Breast epithelium (tissue), 4 donors: ENCODE results near the gene TOP2B. TPM values are rescaled to one million over a fixed set of nuclear protein-coding genes. Genes with fewer than 3 reads are reported as not detected.

Experiments
- DNase-seq, 2 donors: peaks; one replicate each; pipeline ENCODE4 v3.0.0-alpha.2; 2019; ENCODE audit warnings: low spot score in 2 of 2
- H3K27ac ChIP-seq, 2 donors: fragments of 200-600 bp; sonication (generic) in 1 of 2; one replicate each; pipeline ENCODE4 v1.5.1; 2016 to 2019; ENCODE audit warnings: mild to moderate bottlenecking in 1 of 2
- H3K27me3 ChIP-seq, 2 donors: fragments of 200-600 bp; sonication (generic) in 1 of 2; one replicate each; pipeline versions ENCODE4 v1.5.1 to v1.6.0; 2017 to 2019; ENCODE audit warnings: control low read depth in 1 of 2, mild to moderate bottlenecking in 1 of 2
- H3K36me3 ChIP-seq: fragments of 200-600 bp; one replicate; pipeline ENCODE4 v1.5.1; 2019
- H3K4me1 ChIP-seq, 2 donors: fragments of 200-600 bp; sonication (generic); one replicate each; pipeline ENCODE4 v1.5.1; 2016 to 2019; ENCODE audit warnings: control low read depth in 1 of 2
- H3K4me3 ChIP-seq, 3 donors: fragments of 200-600 bp; sonication (generic); 1 replicate in 2 of 3; 2 replicates in 1 of 3; pipeline ENCODE4 v1.5.1; 2016 to 2019; ENCODE audit warnings: mild to moderate bottlenecking in 3 of 3, moderate library complexity in 2 of 3
- H3K9me3 ChIP-seq, 2 donors: fragments of 200-600 bp; sonication (generic) in 1 of 2; one replicate each; pipeline ENCODE4 v1.5.1; 2016 to 2019; ENCODE audit warnings: control low read depth in 1 of 2
- CTCF ChIP-seq, 3 donors: fragments of 450-650 bp; IDR thresholded peaks; one replicate each; pipeline ENCODE4 v1.5.1; 2016 to 2017; ENCODE audit warnings: antibody characterized with exemption in 3 of 3, mild to moderate bottlenecking in 3 of 3, moderate library complexity in 3 of 3
- POLR2A ChIP-seq: fragments of 450-650 bp; IDR thresholded peaks from one replicate; pipeline ENCODE4 v1.6.1; 2016; ENCODE audit warnings: antibody characterized with exemption, mild to moderate bottlenecking, moderate library complexity
- POLR2AphosphoS5 ChIP-seq, 3 donors: sonication (generic); formaldehyde crosslinking; IDR thresholded peaks; one replicate each; pipeline ENCODE4 v1.6.1; 2017; ENCODE audit warnings: antibody characterized with exemption in 3 of 3
- intact Hi-C: fragments of 100-400 bp; cut with DNase I; formaldehyde crosslinking; loops from one replicate; pipeline ENCODE4 v1.15.1; 2023; ENCODE audit warnings: low total_unique reads
- total RNA-seq, 3 donors: library from RNA; depleted of rRNA; stranded (reverse); fragments of >200 nt; gene quantifications; one replicate each; pipeline ENCODE4 v1.1.0, GENCODE V29; 2016

Gene TOP2B
- total RNA-seq, 3 donors from 2014 or later = 79.8 to 145 (median 125) TPM

DNA sequence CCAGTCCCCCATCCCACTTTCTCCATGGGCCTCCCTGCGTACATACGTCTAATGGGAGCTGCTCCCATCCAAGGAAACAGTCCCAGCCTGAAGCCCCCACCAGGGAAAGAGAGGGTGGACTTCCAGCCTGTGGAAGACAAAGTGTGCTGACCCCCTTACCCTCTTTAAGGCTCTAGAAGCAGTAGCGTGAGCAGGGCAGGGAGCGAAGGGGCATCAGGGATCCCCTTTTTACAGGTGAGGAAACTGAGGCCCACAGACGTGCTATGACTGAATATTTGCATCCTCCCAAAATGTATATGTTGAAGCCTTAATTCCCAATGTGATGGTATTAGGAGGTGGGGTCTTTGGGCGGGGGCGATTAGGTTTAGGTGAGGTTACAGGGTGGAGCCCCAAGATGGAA lies 83.4 kb downstream of the TOP2B start:
- no peaks in the 10 kb centered on the region for H3K4me1 ChIP-seq
- no peaks in the 10 kb centered on the region for H3K36me3 ChIP-seq
- no peak overlapping the region for H3K4me3 ChIP-seq
- no peaks in the 10 kb centered on the region for H3K9me3 ChIP-seq
- DNase-seq = no peak
- intact Hi-C loops = no loop called here
- no peak overlapping the region for H3K27ac ChIP-seq
- no peak for TF ChIP-seq CTCF (IDR thresholded peaks at IDR 0.05)
- no peak for TF ChIP-seq POLR2A
- no peak for TF ChIP-seq POLR2AphosphoS5 (IDR thresholded peaks at IDR 0.05)
- H3K27me3 ChIP-seq = no peaks in the 10 kb centered on the region

GRCh38 chr3:25580534-25580933 lies 84.2 kb downstream of the TOP2B start:
- Histone ChIP-seq H3K4me3 (no peak overlapping the region), H3K4me1 (no peaks in the 10 kb centered on the region), H3K36me3 (no peaks in the 10 kb centered on the region), H3K9me3 (no peaks in the 10 kb centered on the region), H3K27ac (no peak overlapping the region), H3K27me3 (no peaks in the 10 kb centered on the region)
- DNase-seq = no peak
- TF ChIP-seq CTCF (IDR thresholded peaks at IDR 0.05) (no peak), POLR2AphosphoS5 (IDR thresholded peaks at IDR 0.05) (no peak), POLR2A (no peak)
- intact Hi-C loops = no loop called here

DNA sequence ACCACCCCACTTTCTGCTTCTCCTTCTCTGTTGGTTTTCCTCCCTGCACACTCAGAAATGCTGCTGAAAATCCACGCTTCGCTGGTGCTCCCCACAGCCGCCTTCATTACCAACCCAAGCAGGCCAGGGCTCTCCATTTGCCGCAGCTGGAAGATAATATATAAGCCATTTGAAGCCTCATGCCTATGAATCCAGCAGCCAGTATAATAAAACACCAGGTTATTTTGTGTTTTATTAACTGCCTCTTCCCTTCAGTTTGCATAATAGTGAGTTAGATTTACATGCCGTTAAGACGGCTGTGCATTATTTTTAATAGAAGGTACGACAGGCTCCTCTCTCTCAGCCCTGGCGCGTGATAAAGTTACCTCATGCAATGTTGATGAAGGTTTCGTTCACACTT lies 86.6 kb downstream of the TOP2B start:
- TF ChIP-seq POLR2AphosphoS5 (IDR thresholded peaks at IDR 0.05) (no peak), POLR2A (no peak), CTCF (IDR thresholded peaks at IDR 0.05) (no peak)
- Histone ChIP-seq H3K4me3 (no peak overlapping the region), H3K36me3 (no peaks in the 10 kb centered on the region), H3K4me1 (no peaks in the 10 kb centered on the region), H3K27me3 (no peaks in the 10 kb centered on the region), H3K9me3 (no peaks in the 10 kb centered on the region), H3K27ac (no peak overlapping the region)
- no peak for DNase-seq
- intact Hi-C loops = no loop called here

- no peak for TF ChIP-seq CTCF (IDR thresholded peaks at IDR 0.05)
- no peak for TF ChIP-seq POLR2A
- TF ChIP-seq POLR2AphosphoS5 (IDR thresholded peaks at IDR 0.05) = no peak
- no peaks in the 10 kb centered on the region for H3K4me1 ChIP-seq
- no peaks in the 10 kb centered on the region for H3K9me3 ChIP-seq
- H3K27ac ChIP-seq = no peak overlapping the region
- no peaks in the 10 kb centered on the region for H3K27me3 ChIP-seq
- H3K36me3 ChIP-seq = no peaks in the 10 kb centered on the region
- no peak overlapping the region for H3K4me3 ChIP-seq
- intact Hi-C loops = no loop called here
- DNase-seq = no peak
These were observed 87.8 kb downstream of the TOP2B start for GRCh38 chr3:25576831-25577454.

DNA sequence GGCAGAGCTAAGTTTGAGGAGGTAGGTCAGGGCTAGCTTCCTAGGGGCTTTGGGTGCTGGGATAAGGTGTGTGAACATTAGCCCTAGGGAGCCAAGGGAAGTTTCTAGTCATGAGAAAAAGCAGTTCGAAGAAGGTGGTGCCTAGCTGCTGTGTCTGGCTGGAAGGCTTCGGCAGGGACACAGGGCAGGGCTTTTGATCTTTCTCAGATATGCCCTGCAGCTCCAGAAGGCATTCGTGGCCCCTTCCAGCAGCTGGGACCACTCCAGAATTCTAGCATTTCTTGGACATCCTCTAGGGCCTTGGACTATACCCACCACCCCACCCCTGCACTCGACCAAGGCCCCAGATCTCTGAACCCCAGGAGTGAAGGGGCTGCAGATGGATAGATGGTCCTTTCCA lies 88.6 kb downstream of the TOP2B start:
- no peak for TF ChIP-seq POLR2AphosphoS5 (IDR thresholded peaks at IDR 0.05)
- TF ChIP-seq CTCF (IDR thresholded peaks at IDR 0.05) = no peak
- no peak for TF ChIP-seq POLR2A
- intact Hi-C loops = no loop called here
- H3K36me3 ChIP-seq = no peaks in the 10 kb centered on the region

More for the DNA sequence above, 88.6 kb downstream of the TOP2B start:
- no peaks in the 10 kb centered on the region for H3K27me3 ChIP-seq
- H3K4me3 ChIP-seq = no peak overlapping the region
- no peak overlapping the region for H3K27ac ChIP-seq
- no peaks in the 10 kb centered on the region for H3K9me3 ChIP-seq
- no peaks in the 10 kb centered on the region for H3K4me1 ChIP-seq
- no peak for DNase-seq
